ENCODE results near the gene PTPRM. TPM values are rescaled to one million over a fixed set of nuclear protein-coding genes. Genes with fewer than 3 reads are reported as not detected.

The PTPRM gene
- polyA plus RNA-seq, 1 of the 3 experiments (the other 2 are of a cell fraction) = 16.0 TPM

GRCh38 chr18:7824970-7825369, 257.9 kb downstream of the PTPRM start:
- no peak for TF ChIP-seq TCF12 (IDR thresholded peaks at IDR 0.05)
- no peak for TF ChIP-seq MEF2A (IDR thresholded peaks at IDR 0.05; ENCODE audit: borderline replicate concordance, low read depth)
- no peak for TF ChIP-seq CHD2 (IDR thresholded peaks at IDR 0.05; ENCODE audit: low read length, partially characterized antibody)
- TF ChIP-seq EZH2phosphoT487 (IDR thresholded peaks at IDR 0.05; ENCODE audit: borderline replicate concordance, low read depth) = no peak
- no peak for TF ChIP-seq SMC3 (IDR thresholded peaks at IDR 0.05; ENCODE audit: low read depth, low read length)
- no peak for TF ChIP-seq GATA2 (CRISPR knock-in tag; IDR thresholded peaks at IDR 0.05)
- TF ChIP-seq TEAD4 (IDR thresholded peaks at IDR 0.05; ENCODE audit: borderline replicate concordance, insufficient read depth) = no peak
- TF ChIP-seq, protein P1, sequence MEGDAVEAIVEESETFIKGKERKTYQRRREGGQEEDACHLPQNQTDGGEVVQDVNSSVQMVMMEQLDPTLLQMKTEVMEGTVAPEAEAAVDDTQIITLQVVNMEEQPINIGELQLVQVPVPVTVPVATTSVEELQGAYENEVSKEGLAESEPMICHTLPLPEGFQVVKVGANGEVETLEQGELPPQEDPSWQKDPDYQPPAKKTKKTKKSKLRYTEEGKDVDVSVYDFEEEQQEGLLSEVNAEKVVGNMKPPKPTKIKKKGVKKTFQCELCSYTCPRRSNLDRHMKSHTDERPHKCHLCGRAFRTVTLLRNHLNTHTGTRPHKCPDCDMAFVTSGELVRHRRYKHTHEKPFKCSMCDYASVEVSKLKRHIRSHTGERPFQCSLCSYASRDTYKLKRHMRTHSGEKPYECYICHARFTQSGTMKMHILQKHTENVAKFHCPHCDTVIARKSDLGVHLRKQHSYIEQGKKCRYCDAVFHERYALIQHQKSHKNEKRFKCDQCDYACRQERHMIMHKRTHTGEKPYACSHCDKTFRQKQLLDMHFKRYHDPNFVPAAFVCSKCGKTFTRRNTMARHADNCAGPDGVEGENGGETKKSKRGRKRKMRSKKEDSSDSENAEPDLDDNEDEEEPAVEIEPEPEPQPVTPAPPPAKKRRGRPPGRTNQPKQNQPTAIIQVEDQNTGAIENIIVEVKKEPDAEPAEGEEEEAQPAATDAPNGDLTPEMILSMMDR (IDR thresholded peaks at IDR 0.05) = no peak
- TF ChIP-seq, protein P2, sequence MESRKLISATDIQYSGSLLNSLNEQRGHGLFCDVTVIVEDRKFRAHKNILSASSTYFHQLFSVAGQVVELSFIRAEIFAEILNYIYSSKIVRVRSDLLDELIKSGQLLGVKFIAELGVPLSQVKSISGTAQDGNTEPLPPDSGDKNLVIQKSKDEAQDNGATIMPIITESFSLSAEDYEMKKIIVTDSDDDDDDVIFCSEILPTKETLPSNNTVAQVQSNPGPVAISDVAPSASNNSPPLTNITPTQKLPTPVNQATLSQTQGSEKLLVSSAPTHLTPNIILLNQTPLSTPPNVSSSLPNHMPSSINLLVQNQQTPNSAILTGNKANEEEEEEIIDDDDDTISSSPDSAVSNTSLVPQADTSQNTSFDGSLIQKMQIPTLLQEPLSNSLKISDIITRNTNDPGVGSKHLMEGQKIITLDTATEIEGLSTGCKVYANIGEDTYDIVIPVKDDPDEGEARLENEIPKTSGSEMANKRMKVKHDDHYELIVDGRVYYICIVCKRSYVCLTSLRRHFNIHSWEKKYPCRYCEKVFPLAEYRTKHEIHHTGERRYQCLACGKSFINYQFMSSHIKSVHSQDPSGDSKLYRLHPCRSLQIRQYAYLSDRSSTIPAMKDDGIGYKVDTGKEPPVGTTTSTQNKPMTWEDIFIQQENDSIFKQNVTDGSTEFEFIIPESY (IDR thresholded peaks at IDR 0.05; ENCODE audit: borderline replicate concordance, low read depth) = no peak
- no peak for TF ChIP-seq MXI1 (IDR thresholded peaks at IDR 0.05; ENCODE audit: low read depth, low read length)
- no peak for TF ChIP-seq RAD21 (IDR thresholded peaks at IDR 0.05; ENCODE audit: low read length)
- no peak for TF ChIP-seq PBX3 (IDR thresholded peaks at IDR 0.05)
- TF ChIP-seq RCOR1 (IDR thresholded peaks at IDR 0.05; ENCODE audit: low read length) = no peak
- TF ChIP-seq NRF1 (IDR thresholded peaks at IDR 0.05; ENCODE audit: low read depth, low read length) = no peak
- no peak for TF ChIP-seq ELF1 (IDR thresholded peaks at IDR 0.05)
- TF ChIP-seq RXRA (IDR thresholded peaks at IDR 0.05; ENCODE audit: borderline replicate concordance, low read depth) = no peak
- no peak for TF ChIP-seq JUND (IDR thresholded peaks at IDR 0.05)
- TF ChIP-seq, protein P3, sequence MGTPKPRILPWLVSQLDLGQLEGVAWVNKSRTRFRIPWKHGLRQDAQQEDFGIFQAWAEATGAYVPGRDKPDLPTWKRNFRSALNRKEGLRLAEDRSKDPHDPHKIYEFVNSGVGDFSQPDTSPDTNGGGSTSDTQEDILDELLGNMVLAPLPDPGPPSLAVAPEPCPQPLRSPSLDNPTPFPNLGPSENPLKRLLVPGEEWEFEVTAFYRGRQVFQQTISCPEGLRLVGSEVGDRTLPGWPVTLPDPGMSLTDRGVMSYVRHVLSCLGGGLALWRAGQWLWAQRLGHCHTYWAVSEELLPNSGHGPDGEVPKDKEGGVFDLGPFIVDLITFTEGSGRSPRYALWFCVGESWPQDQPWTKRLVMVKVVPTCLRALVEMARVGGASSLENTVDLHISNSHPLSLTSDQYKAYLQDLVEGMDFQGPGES (IDR thresholded peaks at IDR 0.05; ENCODE audit: low read depth, low read length) = no peak
- TF ChIP-seq, protein P4, sequence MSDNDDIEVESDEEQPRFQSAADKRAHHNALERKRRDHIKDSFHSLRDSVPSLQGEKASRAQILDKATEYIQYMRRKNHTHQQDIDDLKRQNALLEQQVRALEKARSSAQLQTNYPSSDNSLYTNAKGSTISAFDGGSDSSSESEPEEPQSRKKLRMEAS (IDR thresholded peaks at IDR 0.05; ENCODE audit: low read depth) = no peak
- H3K4me1 ChIP-seq (ENCODE audit: control insufficient read depth in 1 of 2, insufficient read depth in 2 of 2, low read depth in 1 of 2, low read length in 1 of 2) = no peaks in the 10 kb centered on the region; a peak in 1 of 4 replicates
- no peak overlapping the region for H2AFZ ChIP-seq (ENCODE audit: low read depth)

More at GRCh38 chr18:7824970-7825369, 257.9 kb downstream of the PTPRM start:
- Histone ChIP-seq H3K9me2 (no peaks in the 10 kb centered on the region), H3K36me3 (replicated peaks in 1 of 2; ENCODE audit: control insufficient read depth in 1 of 2, insufficient read depth in 2 of 2, low read length in 1 of 2) (no peaks in the 10 kb centered on the region), H3K4me2 (no peak overlapping the region), H3K27me3 (ENCODE audit: insufficient read depth) (no peaks in the 10 kb centered on the region), H4K20me1 (ENCODE audit: insufficient read depth) (no peaks in the 10 kb centered on the region), H3K4me3 (ENCODE audit: low read depth in 2 of 2, low read length in 1 of 2) (no peak overlapping the region), H3K9me3 (no peaks in the 10 kb centered on the region), H3K9ac (no peak overlapping the region), H3F3A (replicated peaks; ENCODE audit: insufficient read depth) (no peaks in the 10 kb centered on the region), H3K79me2 (ENCODE audit: insufficient read depth) (no peaks in the 10 kb centered on the region), H3K27ac (ENCODE audit: low read depth in 2 of 2, low read length in 1 of 2) (no peak overlapping the region)
- WGBS (ENCODE audit: low lambda C conversion rate) = 50% methylated on average over 5 of the region's 5 CpGs
- ChIA-PET CTCF (interaction anchor here (0.7 to 2.3 kb wide), 3 partner anchors 16 to 653 kb away, joined by 3 to 6 read pairs (median 3); no protein-coding TSS in a partner anchor), POLR2A (no interaction called here)
- no peak for DNase-seq
